ENCODE measurements around the gene GCDH.

DNA sequence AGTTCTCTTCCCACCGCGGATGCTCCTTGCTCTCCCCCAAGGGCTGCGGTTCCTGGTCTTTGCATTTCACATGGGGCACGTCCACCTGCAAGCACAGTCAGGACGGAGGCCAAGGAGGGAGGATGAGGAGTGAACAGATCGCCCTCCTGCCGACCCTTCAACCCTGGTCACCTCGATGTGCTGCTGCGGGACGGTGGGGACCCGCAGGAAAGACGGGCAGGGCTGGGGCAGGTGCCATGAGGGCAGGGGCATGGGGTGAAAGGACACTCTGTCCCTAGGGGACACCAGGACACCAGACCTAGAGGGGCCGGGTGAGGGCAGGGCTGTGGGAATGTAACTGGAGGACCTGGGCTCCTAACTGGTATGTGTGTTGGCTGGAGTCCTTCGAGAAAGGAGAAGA, 27.3 kb downstream of the GCDH start:
- TF ChIP-seq, protein P1, sequence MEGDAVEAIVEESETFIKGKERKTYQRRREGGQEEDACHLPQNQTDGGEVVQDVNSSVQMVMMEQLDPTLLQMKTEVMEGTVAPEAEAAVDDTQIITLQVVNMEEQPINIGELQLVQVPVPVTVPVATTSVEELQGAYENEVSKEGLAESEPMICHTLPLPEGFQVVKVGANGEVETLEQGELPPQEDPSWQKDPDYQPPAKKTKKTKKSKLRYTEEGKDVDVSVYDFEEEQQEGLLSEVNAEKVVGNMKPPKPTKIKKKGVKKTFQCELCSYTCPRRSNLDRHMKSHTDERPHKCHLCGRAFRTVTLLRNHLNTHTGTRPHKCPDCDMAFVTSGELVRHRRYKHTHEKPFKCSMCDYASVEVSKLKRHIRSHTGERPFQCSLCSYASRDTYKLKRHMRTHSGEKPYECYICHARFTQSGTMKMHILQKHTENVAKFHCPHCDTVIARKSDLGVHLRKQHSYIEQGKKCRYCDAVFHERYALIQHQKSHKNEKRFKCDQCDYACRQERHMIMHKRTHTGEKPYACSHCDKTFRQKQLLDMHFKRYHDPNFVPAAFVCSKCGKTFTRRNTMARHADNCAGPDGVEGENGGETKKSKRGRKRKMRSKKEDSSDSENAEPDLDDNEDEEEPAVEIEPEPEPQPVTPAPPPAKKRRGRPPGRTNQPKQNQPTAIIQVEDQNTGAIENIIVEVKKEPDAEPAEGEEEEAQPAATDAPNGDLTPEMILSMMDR (IDR thresholded peaks at IDR 0.05; ENCODE audit: insufficient read depth, low read length): no peak
- TF ChIP-seq POLR2AphosphoS5 (IDR thresholded peaks at IDR 0.05; ENCODE audit: low read depth) (no peak), GABPA (IDR thresholded peaks at IDR 0.05; ENCODE audit: low read depth) (no peak)
- TF ChIP-seq, protein P2, sequence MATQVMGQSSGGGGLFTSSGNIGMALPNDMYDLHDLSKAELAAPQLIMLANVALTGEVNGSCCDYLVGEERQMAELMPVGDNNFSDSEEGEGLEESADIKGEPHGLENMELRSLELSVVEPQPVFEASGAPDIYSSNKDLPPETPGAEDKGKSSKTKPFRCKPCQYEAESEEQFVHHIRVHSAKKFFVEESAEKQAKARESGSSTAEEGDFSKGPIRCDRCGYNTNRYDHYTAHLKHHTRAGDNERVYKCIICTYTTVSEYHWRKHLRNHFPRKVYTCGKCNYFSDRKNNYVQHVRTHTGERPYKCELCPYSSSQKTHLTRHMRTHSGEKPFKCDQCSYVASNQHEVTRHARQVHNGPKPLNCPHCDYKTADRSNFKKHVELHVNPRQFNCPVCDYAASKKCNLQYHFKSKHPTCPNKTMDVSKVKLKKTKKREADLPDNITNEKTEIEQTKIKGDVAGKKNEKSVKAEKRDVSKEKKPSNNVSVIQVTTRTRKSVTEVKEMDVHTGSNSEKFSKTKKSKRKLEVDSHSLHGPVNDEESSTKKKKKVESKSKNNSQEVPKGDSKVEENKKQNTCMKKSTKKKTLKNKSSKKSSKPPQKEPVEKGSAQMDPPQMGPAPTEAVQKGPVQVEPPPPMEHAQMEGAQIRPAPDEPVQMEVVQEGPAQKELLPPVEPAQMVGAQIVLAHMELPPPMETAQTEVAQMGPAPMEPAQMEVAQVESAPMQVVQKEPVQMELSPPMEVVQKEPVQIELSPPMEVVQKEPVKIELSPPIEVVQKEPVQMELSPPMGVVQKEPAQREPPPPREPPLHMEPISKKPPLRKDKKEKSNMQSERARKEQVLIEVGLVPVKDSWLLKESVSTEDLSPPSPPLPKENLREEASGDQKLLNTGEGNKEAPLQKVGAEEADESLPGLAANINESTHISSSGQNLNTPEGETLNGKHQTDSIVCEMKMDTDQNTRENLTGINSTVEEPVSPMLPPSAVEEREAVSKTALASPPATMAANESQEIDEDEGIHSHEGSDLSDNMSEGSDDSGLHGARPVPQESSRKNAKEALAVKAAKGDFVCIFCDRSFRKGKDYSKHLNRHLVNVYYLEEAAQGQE (IDR thresholded peaks at IDR 0.05; ENCODE audit: insufficient replicate concordance, low read depth): no peak
